ENCODE measurements around the gene C1orf56. TPM values are rescaled to one million over a fixed set of nuclear protein-coding genes. Genes with fewer than 3 reads are reported as not detected.

C1orf56 gene
- polyA plus RNA-seq, 1 donor from 2014 or later = 0.87 TPM

- no peak overlapping the region for H3K27ac ChIP-seq (ENCODE audit: low read length)
- H3K9me3 ChIP-seq (ENCODE audit: low read length) = no peaks in the 10 kb centered on the region
- no peaks in the 10 kb centered on the region for H3K36me3 ChIP-seq (ENCODE audit: insufficient read depth, low read length)
- no peak for TF ChIP-seq MXI1 (conservative IDR thresholded peaks at IDR 0.05; ENCODE audit: poor library complexity, severe bottlenecking)
- no peak for TF ChIP-seq EP300 (conservative IDR thresholded peaks at IDR 0.05; ENCODE audit: poor library complexity, severe bottlenecking)
- no peak for TF ChIP-seq SMC3 (conservative IDR thresholded peaks at IDR 0.05; ENCODE audit: poor library complexity)
- no peak for TF ChIP-seq REST (IDR thresholded peaks at IDR 0.05; ENCODE audit: borderline replicate concordance)
- TF ChIP-seq RAD21 (conservative IDR thresholded peaks at IDR 0.05) = no peak
- TF ChIP-seq CTCF (IDR thresholded peaks at IDR 0.05; ENCODE audit: poor library complexity, severe bottlenecking) = no peak
- TF ChIP-seq EZH2 (IDR thresholded peaks at IDR 0.05; ENCODE audit: borderline replicate concordance, insufficient read depth, low read length, poor library complexity, severe bottlenecking) = no peak
- no peak for TF ChIP-seq POLR2AphosphoS5 (IDR thresholded peaks at IDR 0.05)
- TF ChIP-seq TAF1 (IDR thresholded peaks at IDR 0.05; ENCODE audit: low read depth) = no peak
- no peaks in the 10 kb centered on the region for H3K9me2 ChIP-seq (ENCODE audit: insufficient read depth, low read length)
- H3K4me2 ChIP-seq (ENCODE audit: low read length) = no peak overlapping the region
- no peak overlapping the region for H2AFZ ChIP-seq (ENCODE audit: low read depth, low read length)
- H3K79me2 ChIP-seq (replicated peaks; ENCODE audit: insufficient read depth, low read length) = peaks cover 6% of the 10 kb centered on the region
- H4K20me1 ChIP-seq (ENCODE audit: insufficient read depth) = no peaks in the 10 kb centered on the region
- no peak overlapping the region for H3K4me3 ChIP-seq (ENCODE audit: low read length)
- H3K27me3 ChIP-seq (ENCODE audit: insufficient read depth, low read depth, low read length) = no peaks in the 10 kb centered on the region
- H3F3A ChIP-seq (ENCODE audit: insufficient read depth, low read length, poor library complexity, severe bottlenecking) = no peaks in the 10 kb centered on the region
- no peak overlapping the region for H3K9ac ChIP-seq (ENCODE audit: low read length)
Measured at GRCh38 chr1:151013518-151013917, 34.0 kb upstream of the C1orf56 start.

GRCh38 chr1:151024540-151025146 is 22.9 kb upstream of the C1orf56 start:
- no peaks in the 10 kb centered on the region for H3K27me3 ChIP-seq (ENCODE audit: insufficient read depth, low read depth, low read length)
- H3K9me3 ChIP-seq (ENCODE audit: low read length) = no peaks in the 10 kb centered on the region
- H3K9ac ChIP-seq (ENCODE audit: low read length) = no peak overlapping the region
- H3K4me2 ChIP-seq (ENCODE audit: low read length) = no peak overlapping the region
- H3K9me2 ChIP-seq (ENCODE audit: insufficient read depth, low read length) = no peaks in the 10 kb centered on the region
- H3K36me3 ChIP-seq (ENCODE audit: insufficient read depth, low read length) = no peaks in the 10 kb centered on the region
- no peak overlapping the region for H3K4me3 ChIP-seq (ENCODE audit: low read length)
- no peaks in the 10 kb centered on the region for H3F3A ChIP-seq (ENCODE audit: insufficient read depth, low read length, poor library complexity, severe bottlenecking)
- no peak overlapping the region for H2AFZ ChIP-seq (ENCODE audit: low read depth, low read length)
- no peak overlapping the region for H3K27ac ChIP-seq (ENCODE audit: low read length)
- no peaks in the 10 kb centered on the region for H4K20me1 ChIP-seq (ENCODE audit: insufficient read depth)
- TF ChIP-seq REST (IDR thresholded peaks at IDR 0.05; ENCODE audit: borderline replicate concordance) (no peak), CTCF (IDR thresholded peaks at IDR 0.05; ENCODE audit: poor library complexity, severe bottlenecking) (peak; percentile 69), SMC3 (conservative IDR thresholded peaks at IDR 0.05; ENCODE audit: poor library complexity) (peak; percentile 77), MXI1 (conservative IDR thresholded peaks at IDR 0.05; ENCODE audit: poor library complexity, severe bottlenecking) (no peak), RAD21 (conservative IDR thresholded peaks at IDR 0.05) (peak; percentile 70)
- no peaks in the 10 kb centered on the region for H3K79me2 ChIP-seq (replicated peaks; ENCODE audit: insufficient read depth, low read length)
